HG03520 (cell line): ENCODE results near the gene STAC3.
A peak's percentile ranks its signal among the peaks of the same experiment; 100 is the strongest.

ENCODE experiments used
- ATAC-seq: cut with Tn5 transposase; IDR thresholded peaks from one replicate; pipeline ENCODE4 v1.9.1; 2021; ENCODE audit warnings: mild to moderate bottlenecking, moderate library complexity; ENCODE audit not compliant: unreplicated experiment

The STAC3 gene

GRCh38 chr12:57236925-57237595, 13.9 kb downstream of the STAC3 start:
- ATAC-seq, result no peak

- no peak for ATAC-seq
Measured at GRCh38 chr12:57236201-57236924, 14.6 kb downstream of the STAC3 start.

DNA sequence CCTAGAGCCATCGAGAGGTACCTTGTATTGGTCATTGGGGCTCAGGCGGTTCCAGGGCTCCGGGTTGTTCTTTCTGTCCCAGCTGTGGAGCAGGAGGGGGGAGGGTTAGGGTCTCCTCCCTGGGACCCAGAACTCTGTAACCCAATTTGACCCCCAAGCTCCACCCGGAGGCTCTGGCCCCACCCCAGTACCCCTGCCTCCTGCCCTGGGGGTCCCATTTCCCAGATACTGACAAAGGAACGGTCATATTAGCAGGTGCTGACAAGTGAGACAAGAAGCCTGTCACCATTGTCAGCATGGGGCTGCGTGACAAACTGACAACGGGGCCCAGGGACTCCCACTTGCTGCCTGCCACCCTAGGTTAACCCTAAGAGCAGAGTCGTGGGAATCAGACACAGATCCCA, 15.3 kb downstream of the STAC3 start:
- no peak for ATAC-seq

DNA sequence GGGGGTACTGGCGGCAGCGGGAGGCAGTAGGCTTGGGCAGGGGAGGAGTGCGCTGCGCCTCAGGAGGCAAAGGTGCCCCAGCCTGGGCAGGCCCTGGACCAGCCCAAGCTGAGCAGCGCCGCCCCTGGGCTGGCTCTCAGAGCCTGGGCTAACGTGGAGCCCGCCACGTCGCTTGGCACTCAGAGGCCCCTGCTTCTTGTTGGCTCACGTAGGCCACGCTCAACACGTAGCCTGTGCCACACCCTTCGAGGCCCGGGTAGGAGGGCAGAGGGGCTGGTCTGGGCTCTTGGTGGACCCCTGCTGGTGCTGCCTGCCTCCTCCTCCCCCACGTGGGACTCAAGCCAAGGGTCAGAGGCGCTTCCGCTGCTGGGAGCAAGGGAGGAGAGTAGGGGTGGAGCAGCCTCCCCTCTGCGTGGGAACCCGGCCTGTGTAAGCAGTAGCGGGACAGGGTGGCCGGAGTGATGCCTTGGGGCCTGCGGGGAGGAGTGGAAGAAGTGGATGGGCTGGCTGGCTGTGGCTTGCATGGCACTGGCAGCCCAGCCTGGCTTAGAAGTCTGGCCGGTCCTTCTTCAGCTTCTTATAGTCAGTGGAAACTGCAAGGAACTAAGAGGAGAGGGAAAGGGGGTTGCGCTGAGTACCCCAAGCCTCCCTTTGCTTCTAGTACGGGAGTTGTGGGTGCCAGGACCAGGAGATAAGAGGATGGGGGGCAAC, 15.8 kb downstream of the STAC3 start:
- no peak for ATAC-seq

DNA sequence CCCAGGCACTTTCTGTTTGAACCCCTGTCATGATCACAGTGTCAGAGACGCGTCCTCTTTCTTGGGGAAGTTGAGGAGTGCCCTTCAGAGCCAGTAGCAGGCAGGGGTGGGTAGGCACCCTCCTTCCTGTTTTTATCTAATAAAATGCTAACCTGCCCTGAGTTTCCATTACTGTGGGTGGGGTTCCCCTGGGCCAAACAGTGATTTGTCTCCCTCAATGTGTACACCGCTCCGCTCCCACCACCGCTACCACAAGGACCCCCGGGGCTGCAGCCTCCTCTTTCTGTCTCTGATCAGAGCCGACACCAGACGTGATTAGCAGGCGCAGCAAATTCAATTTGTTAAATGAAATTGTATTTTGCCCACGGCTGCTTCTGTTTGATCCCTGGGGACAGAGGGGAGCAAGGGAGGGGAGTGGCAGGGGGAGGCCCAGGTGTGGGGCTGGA, 16.4 kb downstream of the STAC3 start:
- ATAC-seq, result no peak

DNA sequence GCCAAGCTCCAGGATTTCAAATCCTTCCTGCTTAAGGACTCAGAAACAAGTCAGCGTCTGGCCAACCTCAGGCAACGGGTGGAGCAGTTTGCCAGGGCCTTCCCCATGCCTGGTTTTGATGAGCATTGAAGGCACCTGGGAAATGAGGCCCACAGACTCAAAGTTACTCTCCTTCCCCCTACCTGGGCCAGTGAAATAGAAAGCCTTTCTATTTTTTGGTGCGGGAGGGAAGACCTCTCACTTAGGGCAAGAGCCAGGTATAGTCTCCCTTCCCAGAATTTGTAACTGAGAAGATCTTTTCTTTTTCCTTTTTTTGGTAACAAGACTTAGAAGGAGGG, 16.8 kb downstream of the STAC3 start:
- no peak for ATAC-seq

- no peak for ATAC-seq
Measured at GRCh38 chr12:57233357-57234232, 17.4 kb downstream of the STAC3 start.

- no peak for ATAC-seq
Measured at GRCh38 chr12:57232156-57232756, 18.7 kb downstream of the STAC3 start.

- ATAC-seq, result no peak
Measured at GRCh38 chr12:57231276-57232021, 19.5 kb downstream of the STAC3 start.

DNA sequence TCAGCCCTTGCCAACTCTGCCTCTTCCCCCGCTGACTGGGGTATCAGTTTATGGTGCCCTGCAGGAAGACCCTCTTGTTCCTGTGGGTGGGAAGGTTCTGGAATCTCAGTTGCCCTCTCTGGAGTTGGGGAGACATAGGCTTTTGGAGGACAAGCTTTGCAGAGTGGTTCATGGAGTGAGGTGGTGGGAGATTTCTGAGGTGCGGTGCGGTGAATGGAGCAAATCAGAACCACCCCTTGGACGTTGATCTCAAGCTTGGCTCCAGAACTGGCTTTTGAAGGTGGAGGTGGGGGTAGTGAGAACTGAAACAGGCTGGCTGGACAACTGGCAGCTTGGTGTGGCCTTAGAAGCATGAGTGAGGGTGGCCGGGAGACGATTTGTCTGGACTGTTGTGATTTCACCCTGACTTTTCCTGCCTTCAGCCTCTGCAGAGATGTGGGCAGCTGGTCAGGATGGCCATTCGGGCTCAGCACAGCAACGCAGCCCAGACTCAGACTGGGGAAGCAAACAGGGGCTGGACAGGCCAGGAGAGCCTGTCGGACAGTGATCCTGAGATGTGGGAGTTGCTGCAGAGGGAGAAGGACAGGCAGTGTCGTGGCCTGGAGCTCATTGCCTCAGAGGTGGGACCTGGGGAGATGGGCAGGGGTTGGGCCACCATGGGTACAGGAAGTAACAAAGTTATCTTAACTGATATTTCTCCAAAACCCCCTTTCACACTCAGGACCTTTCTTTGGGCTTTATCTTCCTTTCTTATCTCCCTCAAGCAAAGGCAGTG, 20.4 kb downstream of the STAC3 start:
- ATAC-seq, result no peak

- peak; percentile 72 for ATAC-seq
Measured at GRCh38 chr12:57229634-57230380, 21.2 kb downstream of the STAC3 start, which contains the start of gene SHMT2. Gene SHMT2, plus strand, starts transcription at chr12:57229711. Its CDS starts 68 bp downstream, at chr12:57229779.

DNA sequence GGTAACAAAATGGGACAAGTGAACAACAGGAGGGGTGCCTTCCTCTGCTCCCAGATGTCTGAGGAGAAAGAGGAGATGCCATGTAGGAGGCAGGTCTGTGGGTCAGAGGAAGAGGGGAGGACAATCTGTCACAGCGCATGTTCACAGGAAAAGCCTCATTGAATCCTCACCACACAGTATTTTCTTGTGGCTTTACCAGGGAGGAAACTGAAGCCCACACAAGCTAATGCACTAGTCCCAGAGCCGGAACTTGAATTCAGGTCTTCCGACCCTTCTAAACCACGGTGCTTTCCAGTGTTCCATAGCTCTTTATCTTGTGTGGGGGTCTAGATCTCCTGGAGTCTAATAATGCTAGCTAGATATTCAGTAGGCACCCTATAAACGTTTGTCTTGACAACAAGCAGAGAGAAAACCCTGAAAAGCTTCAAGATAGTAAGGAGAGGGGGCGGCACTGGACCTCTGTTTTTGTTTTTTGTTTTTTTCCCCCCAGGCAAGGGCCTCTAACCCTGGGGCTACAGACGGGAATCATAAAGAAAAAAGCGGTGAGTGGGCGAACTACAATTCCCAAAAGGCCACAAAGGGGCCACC, 21.8 kb downstream of the STAC3 start:
- ATAC-seq, result no peak

DNA sequence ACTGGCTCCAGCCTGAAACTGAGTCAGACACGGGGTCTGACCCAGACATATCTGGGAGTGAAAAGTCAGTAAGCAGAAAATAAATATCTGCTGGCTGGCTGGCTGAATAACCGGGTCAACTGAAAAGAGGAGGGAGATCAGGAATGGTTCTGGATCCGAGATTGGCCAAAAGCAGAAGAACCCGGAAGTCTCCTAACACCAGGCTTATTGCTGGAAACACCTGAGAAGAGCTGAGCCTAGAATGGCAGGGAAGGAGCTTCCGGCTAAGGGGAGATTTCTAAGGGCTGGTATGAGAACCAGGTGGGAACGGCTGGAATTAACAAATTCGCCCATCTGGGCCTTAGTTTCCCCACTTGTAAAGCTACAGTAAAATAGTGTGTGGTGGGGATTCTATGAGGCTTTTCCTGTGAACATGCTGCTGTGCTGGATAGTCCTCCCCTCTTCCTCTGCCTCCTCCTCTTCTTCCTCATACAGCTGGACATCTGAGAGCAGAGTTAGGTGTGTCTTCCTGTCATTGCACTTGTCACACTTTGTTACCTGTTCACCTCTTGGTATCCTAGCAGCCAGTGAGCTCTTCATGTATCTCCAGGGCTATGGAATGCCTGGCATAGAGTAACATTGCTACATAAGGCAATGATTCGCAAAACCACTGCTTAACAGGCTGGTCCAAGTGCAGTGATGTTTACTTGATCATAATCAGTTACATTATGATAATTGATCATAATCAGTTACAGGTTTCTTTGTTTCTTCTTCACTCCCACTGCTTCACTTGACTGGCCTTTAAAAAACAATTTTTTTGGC, 23.5 kb downstream of the STAC3 start:
- no peak for ATAC-seq

DNA sequence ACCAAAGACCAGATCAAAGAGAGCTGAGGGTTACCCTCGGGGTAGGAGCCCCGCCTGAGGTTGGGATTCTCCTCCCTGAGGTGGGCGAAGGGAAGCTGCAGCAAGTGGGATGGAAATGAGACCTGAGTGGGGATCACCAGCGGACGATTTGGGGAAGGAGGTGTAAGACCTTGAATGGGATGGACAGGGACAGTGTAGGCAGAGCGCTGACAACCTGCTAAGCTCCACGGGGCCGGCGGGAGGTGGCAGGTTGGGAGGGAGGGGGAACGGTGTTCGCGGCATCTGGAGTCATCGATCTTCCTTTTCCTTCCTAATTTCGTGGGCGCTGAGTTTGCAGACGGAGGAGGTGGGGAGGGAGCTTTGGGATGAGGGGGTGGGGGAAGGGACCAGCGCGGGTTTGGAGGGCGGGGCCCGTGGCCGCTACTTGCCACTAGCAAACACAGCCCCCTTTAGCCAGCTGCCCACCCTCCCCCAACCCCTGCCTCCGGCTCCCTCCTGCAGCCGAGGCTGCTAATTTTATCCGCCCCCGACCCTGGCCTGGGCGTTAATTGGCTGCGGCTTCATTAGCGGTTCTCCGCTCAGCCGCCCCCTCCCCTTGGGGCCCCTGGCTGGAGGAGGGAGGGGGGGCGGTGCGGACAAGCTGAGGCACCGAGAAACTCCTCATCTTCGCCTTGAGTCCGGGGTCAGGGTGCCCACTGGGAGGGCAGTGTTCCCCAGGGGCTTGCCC, 24.2 kb downstream of the STAC3 start:
- ATAC-seq, result no peak

- no peak for ATAC-seq
Measured at GRCh38 chr12:57225680-57226210, 25.2 kb downstream of the STAC3 start.

DNA sequence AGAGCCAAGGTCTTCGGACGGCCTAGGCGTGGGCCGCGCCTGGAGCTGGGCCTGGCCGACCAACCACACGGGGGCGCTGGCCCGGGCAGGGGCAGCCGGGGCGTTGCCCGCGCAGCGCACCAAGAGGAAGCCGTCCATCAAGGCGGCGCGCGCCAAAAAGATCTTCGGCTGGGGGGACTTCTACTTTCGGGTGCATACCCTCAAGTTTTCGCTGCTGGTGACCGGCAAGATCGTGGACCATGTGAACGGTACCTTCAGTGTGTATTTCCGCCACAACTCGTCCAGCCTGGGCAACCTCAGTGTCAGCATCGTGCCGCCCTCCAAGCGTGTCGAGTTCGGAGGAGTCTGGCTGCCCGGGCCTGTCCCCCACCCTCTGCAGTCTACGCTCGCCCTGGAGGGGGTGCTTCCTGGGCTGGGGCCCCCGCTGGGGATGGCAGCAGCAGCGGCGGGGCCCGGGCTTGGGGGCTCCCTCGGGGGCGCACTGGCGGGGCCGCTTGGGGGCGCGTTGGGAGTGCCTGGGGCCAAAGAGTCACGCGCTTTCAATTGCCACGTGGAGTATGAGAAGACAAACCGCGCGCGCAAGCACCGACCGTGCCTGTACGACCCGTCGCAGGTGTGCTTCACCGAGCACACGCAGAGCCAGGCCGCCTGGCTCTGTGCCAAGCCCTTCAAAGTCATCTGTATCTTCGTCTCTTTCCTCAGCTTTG, 25.9 kb downstream of the STAC3 start:
- ATAC-seq, result no peak
